Measurements from ENCODE around the gene MYOD1. TPM values are rescaled to one million over a fixed set of nuclear protein-coding genes. Genes with fewer than 3 reads are reported as not detected.

MYOD1 gene
- total and polyA plus RNA-seq, 2 of the 4 experiments (the other 2 are of a cell fraction) = not detected

DNA sequence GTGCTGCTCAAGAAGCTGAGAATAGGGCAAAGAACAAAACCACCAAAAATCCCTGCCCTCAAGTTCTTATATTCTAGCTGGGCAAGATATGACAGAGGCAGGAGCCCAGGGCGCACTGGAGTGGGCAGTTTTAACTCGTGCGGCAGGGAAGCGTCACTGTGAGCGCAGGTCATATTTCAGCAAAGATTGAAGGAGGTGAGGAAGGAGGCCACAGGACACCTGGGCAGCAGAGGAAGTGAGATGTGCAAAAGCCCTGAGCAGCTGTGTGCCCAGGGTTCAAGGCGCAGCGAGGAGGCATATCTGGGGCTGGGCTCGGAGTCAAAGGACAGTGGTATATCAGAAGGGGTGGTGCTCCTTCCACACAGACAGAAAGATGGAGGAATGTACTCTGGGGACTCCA is 28.7 kb downstream of the MYOD1 start:
- Histone ChIP-seq H2AK9ac (replicated peaks; ENCODE audit: low read depth, low read length, poor library complexity) (no peak overlapping the region), H3K23ac (ENCODE audit: low read depth, low read length) (no peak overlapping the region), H2AK5ac (ENCODE audit: low read depth, low read length) (no peak overlapping the region), H3K27ac (ENCODE audit: insufficient read depth, low read length) (no peak overlapping the region), H3K56ac (ENCODE audit: extremely low read depth, insufficient read depth, low read length) (no peak overlapping the region), H3K9me3 (ENCODE audit: control insufficient read depth, insufficient read depth, low read length) (no peaks in the 10 kb centered on the region), H3K9me1 (ENCODE audit: insufficient read depth, low read length) (no peaks in the 10 kb centered on the region), H3K36me3 (ENCODE audit: control insufficient read depth, insufficient read depth, low read length) (no peaks in the 10 kb centered on the region), H4K20me1 (ENCODE audit: insufficient read depth, low read length) (no peaks in the 10 kb centered on the region; the same call in 1 of the 2 replicates), H4K5ac (ENCODE audit: low read depth, low read length) (no peak overlapping the region), H3K4ac (ENCODE audit: low read depth, low read length) (no peak overlapping the region), H2BK20ac (ENCODE audit: low read depth, low read length) (no peak overlapping the region), H3K27me3 (ENCODE audit: control insufficient read depth, insufficient read depth, low read length) (peaks cover 18% of the 10 kb centered on the region), H3K4me1 (ENCODE audit: control insufficient read depth, insufficient read depth, low read length) (no peaks in the 10 kb centered on the region), H2BK5ac (ENCODE audit: low read depth, low read length, poor library complexity, severe bottlenecking) (no peak overlapping the region), H2BK120ac (ENCODE audit: low read depth, low read length) (no peak overlapping the region), H3K79me1 (ENCODE audit: low read depth in 1 of 2, low read length in 2 of 2) (no peaks in the 10 kb centered on the region), H3K4me3 (ENCODE audit: insufficient read depth, low read depth, low read length) (no peak overlapping the region), H4K91ac (ENCODE audit: insufficient read depth, low read depth, low read length) (no peak overlapping the region), H3K18ac (ENCODE audit: low read depth, low read length) (no peak overlapping the region), H3K9ac (ENCODE audit: low read depth, low read length) (no peak overlapping the region), H3K14ac (replicated peaks; ENCODE audit: low read depth, low read length) (no peak overlapping the region), H2AFZ (replicated peaks; ENCODE audit: low read length, poor library complexity) (no peak overlapping the region), H3K4me2 (ENCODE audit: low read depth, low read length) (no peak overlapping the region), H2BK15ac (ENCODE audit: low read depth, low read length) (no peak overlapping the region), H4K8ac (ENCODE audit: low read depth in 2 of 2, low read length in 2 of 2) (no peak overlapping the region)
- ChIA-PET POLR2A (ENCODE audit: unreplicated experiment) (no interaction called here), CTCF (interaction anchor here (1.0 kb wide), 1 partner anchor 13 kb away, joined by 3 read pairs; no protein-coding TSS in a partner anchor)
- dilution Hi-C loops (cut with HindIII; ENCODE audit: low sequenced_read_pairs, unreplicated experiment) (loop anchor here (25.0 kb wide), 1 partner anchor 239 kb away; no protein-coding TSS in a partner anchor), in situ Hi-C loops (cut with MboI; ENCODE audit: low sequenced_read_pairs) (no loop called here), intact Hi-C loops (cut with micrococcal nuclease) (no loop called here)
- ATAC-seq (ENCODE audit: low read depth) (no peak), DNase-seq (no peak)
- WGBS, 2 experiments (ENCODE audit: extremely low coverage in 2 of 2, insufficient read length in 1 of 2) = 82% methylated on average over 2 of the region's 8 CpGs; no CpG with 5 or more reads in 1 of the 2 experiments
- BruUV-seq (replicated peaks) = no TSS peak
- TF ChIP-seq MXI1 (IDR thresholded peaks at IDR 0.05; ENCODE audit: borderline replicate concordance, low read depth, low read length) = no peak
- no peak for TF ChIP-seq RAD21 (IDR thresholded peaks at IDR 0.05; ENCODE audit: low read length)
- no peak for TF ChIP-seq MAFK (IDR thresholded peaks at IDR 0.05; ENCODE audit: low read depth, low read length)
- no peak for TF ChIP-seq MAZ (IDR thresholded peaks at IDR 0.05; ENCODE audit: borderline replicate concordance, low read depth, low read length)
- TF ChIP-seq RFX5 (IDR thresholded peaks at IDR 0.05; ENCODE audit: low read depth, low read length) = no peak
- TF ChIP-seq POLR2A (IDR thresholded peaks at IDR 0.05; ENCODE audit: low read depth, low read length) = no peak
- no peak for TF ChIP-seq RCOR1 (IDR thresholded peaks at IDR 0.05; ENCODE audit: insufficient replicate concordance, low read length)
- TF ChIP-seq BHLHE40 (IDR thresholded peaks at IDR 0.05; ENCODE audit: low read depth, low read length) = no peak
- TF ChIP-seq, protein P1, sequence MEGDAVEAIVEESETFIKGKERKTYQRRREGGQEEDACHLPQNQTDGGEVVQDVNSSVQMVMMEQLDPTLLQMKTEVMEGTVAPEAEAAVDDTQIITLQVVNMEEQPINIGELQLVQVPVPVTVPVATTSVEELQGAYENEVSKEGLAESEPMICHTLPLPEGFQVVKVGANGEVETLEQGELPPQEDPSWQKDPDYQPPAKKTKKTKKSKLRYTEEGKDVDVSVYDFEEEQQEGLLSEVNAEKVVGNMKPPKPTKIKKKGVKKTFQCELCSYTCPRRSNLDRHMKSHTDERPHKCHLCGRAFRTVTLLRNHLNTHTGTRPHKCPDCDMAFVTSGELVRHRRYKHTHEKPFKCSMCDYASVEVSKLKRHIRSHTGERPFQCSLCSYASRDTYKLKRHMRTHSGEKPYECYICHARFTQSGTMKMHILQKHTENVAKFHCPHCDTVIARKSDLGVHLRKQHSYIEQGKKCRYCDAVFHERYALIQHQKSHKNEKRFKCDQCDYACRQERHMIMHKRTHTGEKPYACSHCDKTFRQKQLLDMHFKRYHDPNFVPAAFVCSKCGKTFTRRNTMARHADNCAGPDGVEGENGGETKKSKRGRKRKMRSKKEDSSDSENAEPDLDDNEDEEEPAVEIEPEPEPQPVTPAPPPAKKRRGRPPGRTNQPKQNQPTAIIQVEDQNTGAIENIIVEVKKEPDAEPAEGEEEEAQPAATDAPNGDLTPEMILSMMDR (conservative IDR thresholded peaks at IDR 0.05; ENCODE audit: low read depth, low read length) = no peak
- TF ChIP-seq, protein P2, sequence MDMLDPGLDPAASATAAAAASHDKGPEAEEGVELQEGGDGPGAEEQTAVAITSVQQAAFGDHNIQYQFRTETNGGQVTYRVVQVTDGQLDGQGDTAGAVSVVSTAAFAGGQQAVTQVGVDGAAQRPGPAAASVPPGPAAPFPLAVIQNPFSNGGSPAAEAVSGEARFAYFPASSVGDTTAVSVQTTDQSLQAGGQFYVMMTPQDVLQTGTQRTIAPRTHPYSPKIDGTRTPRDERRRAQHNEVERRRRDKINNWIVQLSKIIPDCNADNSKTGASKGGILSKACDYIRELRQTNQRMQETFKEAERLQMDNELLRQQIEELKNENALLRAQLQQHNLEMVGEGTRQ (IDR thresholded peaks at IDR 0.05; ENCODE audit: low read depth, low read length) = no peak
- TF ChIP-seq SMC3 (IDR thresholded peaks at IDR 0.05; ENCODE audit: low read depth, low read length) = no peak
- TF ChIP-seq FOS (IDR thresholded peaks at IDR 0.05; ENCODE audit: low read depth, low read length) = no peak
- TF ChIP-seq CHD1 (IDR thresholded peaks at IDR 0.05; ENCODE audit: low read depth, low read length) = no peak
- TF ChIP-seq, protein P3, sequence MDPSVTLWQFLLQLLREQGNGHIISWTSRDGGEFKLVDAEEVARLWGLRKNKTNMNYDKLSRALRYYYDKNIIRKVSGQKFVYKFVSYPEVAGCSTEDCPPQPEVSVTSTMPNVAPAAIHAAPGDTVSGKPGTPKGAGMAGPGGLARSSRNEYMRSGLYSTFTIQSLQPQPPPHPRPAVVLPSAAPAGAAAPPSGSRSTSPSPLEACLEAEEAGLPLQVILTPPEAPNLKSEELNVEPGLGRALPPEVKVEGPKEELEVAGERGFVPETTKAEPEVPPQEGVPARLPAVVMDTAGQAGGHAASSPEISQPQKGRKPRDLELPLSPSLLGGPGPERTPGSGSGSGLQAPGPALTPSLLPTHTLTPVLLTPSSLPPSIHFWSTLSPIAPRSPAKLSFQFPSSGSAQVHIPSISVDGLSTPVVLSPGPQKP (IDR thresholded peaks at IDR 0.05; ENCODE audit: borderline replicate concordance, low read depth, low read length) = no peak
- no peak for TF ChIP-seq CEBPB (IDR thresholded peaks at IDR 0.05; ENCODE audit: low read depth, low read length)
- TF ChIP-seq NFE2L2 (IDR thresholded peaks at IDR 0.05; ENCODE audit: low read depth, low read length) = no peak
